AG04450 (cell line): Measurements from ENCODE around the gene WDR64. TPM values are rescaled to one million over a fixed set of nuclear protein-coding genes. Genes with fewer than 3 reads are reported as not detected.

Experiments
- CTCF ChIA-PET: fragments of 300-600, 350-600 bp; formaldehyde crosslinking; extraction: SDS; loops from one replicate; lab custom pipeline; 2022; ENCODE audit warnings: antibody characterized with exemption, inconsistent platforms; lab: Charles Lee
- POLR2A ChIA-PET: fragments of 350-600 bp; formaldehyde crosslinking; extraction: SDS; loops from one replicate; lab custom pipeline; 2021; ENCODE audit warnings: antibody characterized with exemption, inconsistent platforms; lab: Yijun Ruan, JAX
- DNase-seq: peaks from one replicate; pipeline ENCODE4 v3.0.0-alpha.2; 2011; ENCODE audit warnings: low read depth, low spot score
- H3K27ac ChIP-seq: one replicate; pipeline ENCODE4 v1.5.1; 2012; ENCODE audit warnings: low read depth, low read length, control low read depth
- H3K27me3 ChIP-seq: one replicate; pipeline ENCODE4 v1.6.0; 2012; ENCODE audit warnings: low read length; ENCODE audit not compliant: control insufficient read depth, insufficient read depth
- H3K4me3 ChIP-seq: 2 replicates; pipeline ENCODE4 v1.5.1; 2011; ENCODE audit warnings: mild to moderate bottlenecking, low read depth, low read length, control low read depth
- H3K9me3 ChIP-seq: 2 replicates; pipeline ENCODE4 v1.5.1; 2012; ENCODE audit warnings: low read length; ENCODE audit not compliant: control insufficient read depth, insufficient read depth
- polyA plus RNA-seq: library from polyadenylated mRNA; depleted of rRNA; stranded (reverse); fragments of >200 nt; gene quantifications from 2 replicates; pipeline ENCODE4 v1.2.3, GENCODE V29; 2011
- TF ChIP-seq, protein P1 (sequence below): IDR thresholded peaks from 2 replicates; pipeline ENCODE4 v1.5.1; 2011; ENCODE audit warnings: low read depth, low read length, control low read depth, inconsistent platforms

WDR64 gene
- polyA plus RNA-seq, 1 experiment, result not detected

DNA sequence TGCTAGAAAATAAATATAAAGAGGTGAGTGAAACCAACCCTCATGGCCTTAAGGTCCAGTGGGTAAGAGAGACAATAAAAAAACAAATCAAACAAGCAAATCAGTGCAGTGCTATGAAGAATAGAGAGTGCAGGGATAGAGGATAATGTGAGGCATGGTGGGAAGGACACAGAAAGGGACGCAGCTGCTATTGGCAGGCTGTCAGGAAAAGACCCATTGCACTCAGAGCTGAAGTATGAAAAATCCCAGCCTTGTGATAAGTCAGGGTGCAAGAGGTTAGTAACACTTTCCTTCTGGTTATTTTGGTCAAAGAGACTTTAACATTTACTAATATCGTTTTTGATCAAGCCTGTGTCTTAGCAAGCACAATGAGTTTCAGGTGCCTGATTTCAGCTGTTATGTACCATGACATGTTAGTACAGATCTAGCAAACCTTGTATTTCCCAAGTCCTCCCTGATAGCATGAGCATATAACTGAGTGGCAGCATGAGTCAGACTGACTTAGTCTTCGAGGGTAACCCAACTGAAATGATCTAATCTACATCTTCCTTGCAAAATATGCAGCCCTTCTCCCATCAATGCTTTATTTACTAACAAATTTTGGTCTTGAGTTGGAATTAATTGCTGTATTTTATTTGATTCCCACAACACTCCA, 43.6 kb upstream of the WDR64 start:
- ChIA-PET CTCF (interaction anchor here (0.6 kb wide), 1 partner anchor 390 kb away, joined by 4 read pairs; the partner anchor contains the start of gene MAP1LC3C), POLR2A (no interaction called here)
- Histone ChIP-seq H3K9me3 (no peaks in the 10 kb centered on the region), H3K27me3 (no peaks in the 10 kb centered on the region), H3K27ac (no peak overlapping the region), H3K4me3 (no peak overlapping the region)
- TF ChIP-seq, protein P1, sequence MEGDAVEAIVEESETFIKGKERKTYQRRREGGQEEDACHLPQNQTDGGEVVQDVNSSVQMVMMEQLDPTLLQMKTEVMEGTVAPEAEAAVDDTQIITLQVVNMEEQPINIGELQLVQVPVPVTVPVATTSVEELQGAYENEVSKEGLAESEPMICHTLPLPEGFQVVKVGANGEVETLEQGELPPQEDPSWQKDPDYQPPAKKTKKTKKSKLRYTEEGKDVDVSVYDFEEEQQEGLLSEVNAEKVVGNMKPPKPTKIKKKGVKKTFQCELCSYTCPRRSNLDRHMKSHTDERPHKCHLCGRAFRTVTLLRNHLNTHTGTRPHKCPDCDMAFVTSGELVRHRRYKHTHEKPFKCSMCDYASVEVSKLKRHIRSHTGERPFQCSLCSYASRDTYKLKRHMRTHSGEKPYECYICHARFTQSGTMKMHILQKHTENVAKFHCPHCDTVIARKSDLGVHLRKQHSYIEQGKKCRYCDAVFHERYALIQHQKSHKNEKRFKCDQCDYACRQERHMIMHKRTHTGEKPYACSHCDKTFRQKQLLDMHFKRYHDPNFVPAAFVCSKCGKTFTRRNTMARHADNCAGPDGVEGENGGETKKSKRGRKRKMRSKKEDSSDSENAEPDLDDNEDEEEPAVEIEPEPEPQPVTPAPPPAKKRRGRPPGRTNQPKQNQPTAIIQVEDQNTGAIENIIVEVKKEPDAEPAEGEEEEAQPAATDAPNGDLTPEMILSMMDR, result no peak
- DNase-seq, result no peak

DNA sequence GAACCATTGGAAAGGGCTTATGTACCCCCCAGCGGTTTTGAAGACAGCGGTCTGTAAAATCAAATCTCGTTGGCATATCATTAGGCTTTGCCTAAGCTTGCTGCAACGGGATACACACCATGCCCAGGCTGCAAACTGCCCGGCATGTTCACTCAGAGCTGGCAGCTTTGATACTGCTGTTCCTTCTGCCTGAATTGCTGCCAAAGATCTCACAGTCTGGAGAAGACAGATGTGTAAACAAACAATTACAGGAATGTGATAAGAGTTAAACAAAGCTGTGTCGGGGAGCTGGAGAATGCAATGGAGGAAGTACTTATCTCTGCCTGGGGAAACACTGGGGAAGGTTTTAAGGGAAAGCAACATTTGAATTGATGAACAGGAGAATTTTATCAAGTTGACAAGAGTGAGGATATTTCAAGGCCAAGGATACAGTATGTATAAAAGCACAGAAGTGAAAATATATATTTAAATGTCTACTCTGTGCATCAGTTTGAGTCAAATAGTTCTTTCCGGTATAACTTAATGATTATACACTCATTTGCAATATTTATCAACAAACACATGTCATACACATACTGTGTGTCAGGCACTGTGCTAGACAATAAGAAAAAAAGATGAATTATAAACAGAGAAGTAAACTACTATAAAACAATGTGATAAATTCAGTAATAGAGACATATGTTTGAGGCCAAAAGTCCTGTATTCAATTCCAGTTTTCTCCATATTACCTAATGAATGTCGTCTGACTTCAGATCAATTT, 41.8 kb upstream of the WDR64 start:
- H3K27ac ChIP-seq, result no peak overlapping the region
- H3K27me3 ChIP-seq, result no peaks in the 10 kb centered on the region
- CTCF ChIA-PET, result interaction anchor here (0.5 to 5.5 kb wide), 50 partner anchors 8 to 876 kb away, joined by 3 to 103 read pairs (median 6); partner anchors contain the start of genes CHML, EXO1, KMO and MAP1LC3C
- no peak for DNase-seq
- H3K4me3 ChIP-seq, result no peak overlapping the region
- POLR2A ChIA-PET, result interaction anchor here (0.8 to 1.5 kb wide), 3 partner anchors 10 to 238 kb away, joined by 3 to 4 read pairs (median 4); partner anchors contain the start of gene EXO1
- TF ChIP-seq, protein P1, result no peak
- no peaks in the 10 kb centered on the region for H3K9me3 ChIP-seq

DNA sequence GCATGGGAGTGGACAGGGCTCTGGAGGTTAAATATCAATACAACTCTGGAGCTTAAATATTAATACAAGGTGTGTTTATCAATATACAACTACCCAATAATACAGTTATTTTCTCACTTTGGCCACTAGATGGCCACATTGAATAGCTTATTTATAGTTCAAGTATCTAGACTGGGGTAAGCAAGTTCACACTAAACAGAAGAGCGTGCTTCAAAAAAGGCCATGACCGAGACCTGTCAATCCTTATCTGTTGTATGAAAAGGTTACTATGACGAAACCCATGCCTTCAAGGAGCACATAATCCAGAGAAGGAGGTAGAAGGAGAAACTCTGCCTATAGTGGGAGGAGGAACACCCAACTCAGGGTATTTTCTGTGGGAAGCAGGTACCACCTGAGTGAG, 41.0 kb upstream of the WDR64 start:
- no peak overlapping the region for H3K27ac ChIP-seq
- TF ChIP-seq, protein P1, result peak; percentile 60
- no peak overlapping the region for H3K4me3 ChIP-seq
- DNase-seq, result no peak
- no peaks in the 10 kb centered on the region for H3K9me3 ChIP-seq
- CTCF ChIA-PET, result interaction anchor here (0.5 to 5.5 kb wide), 56 partner anchors 9 to 877 kb away, joined by 3 to 103 read pairs (median 6); partner anchors contain the start of genes CHML, EXO1, KMO and MAP1LC3C
- H3K27me3 ChIP-seq, result no peaks in the 10 kb centered on the region
- POLR2A ChIA-PET, result interaction anchor here (0.7 to 1.5 kb wide), 2 partner anchors 227 to 269 kb away, joined by 4 to 9 read pairs; no protein-coding TSS in a partner anchor

GRCh38 chr1:241611736-241612135, 40.3 kb upstream of the WDR64 start:
- no peak overlapping the region for H3K27ac ChIP-seq
- no peaks in the 10 kb centered on the region for H3K9me3 ChIP-seq
- no peak for DNase-seq
- ChIA-PET POLR2A (interaction anchor here (0.7 kb wide), 1 partner anchor 268 kb away, joined by 9 read pairs; no protein-coding TSS in a partner anchor), CTCF (interaction anchor here (0.6 to 5.5 kb wide), 39 partner anchors 10 to 386 kb away, joined by 3 to 103 read pairs (median 10); partner anchors contain the start of genes CHML, EXO1, KMO and MAP1LC3C)
- no peaks in the 10 kb centered on the region for H3K27me3 ChIP-seq
- TF ChIP-seq, protein P1, result no peak
- no peak overlapping the region for H3K4me3 ChIP-seq
